OCI-LY3 (cell line): Measurements from ENCODE around the gene LHPP.

Source experiments
- EZH2phosphoT487 ChIP-seq: fragments of 200-600 bp; shearing (Covaris generic); IDR thresholded peaks from 2 replicates; pipeline ENCODE4 v1.6.1; 2018; ENCODE audit warnings: antibody characterized with exemption, mixed run types, low read depth
- TF ChIP-seq, protein P1 (sequence below): fragments of 200-600, 300-600 bp; sonication (generic); IDR thresholded peaks from 2 replicates; pipeline ENCODE4 v1.5.1; 2014; ENCODE audit warnings: antibody characterized with exemption, low read length, low read depth

DNA sequence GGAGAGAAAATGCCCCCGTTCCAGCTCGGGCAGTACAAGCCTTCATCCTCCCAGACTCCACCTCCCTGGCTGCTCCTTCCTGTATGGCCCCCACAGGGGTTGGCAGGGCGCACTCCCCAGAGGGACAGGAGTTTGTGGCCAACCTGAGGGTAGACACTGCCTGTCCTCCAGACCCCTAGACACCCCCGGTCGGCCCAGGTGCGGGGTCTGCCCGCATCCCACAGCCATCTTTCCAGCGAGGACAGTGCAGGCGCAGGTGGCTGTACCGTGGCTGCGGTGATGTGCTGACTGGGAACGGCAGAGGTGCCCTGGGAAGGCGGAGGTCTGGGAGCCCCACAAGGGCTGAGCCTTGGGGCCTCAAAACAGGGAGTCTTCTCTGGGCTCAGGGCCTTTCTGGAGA, 81.5 kb downstream of the LHPP start:
- TF ChIP-seq, protein P1, sequence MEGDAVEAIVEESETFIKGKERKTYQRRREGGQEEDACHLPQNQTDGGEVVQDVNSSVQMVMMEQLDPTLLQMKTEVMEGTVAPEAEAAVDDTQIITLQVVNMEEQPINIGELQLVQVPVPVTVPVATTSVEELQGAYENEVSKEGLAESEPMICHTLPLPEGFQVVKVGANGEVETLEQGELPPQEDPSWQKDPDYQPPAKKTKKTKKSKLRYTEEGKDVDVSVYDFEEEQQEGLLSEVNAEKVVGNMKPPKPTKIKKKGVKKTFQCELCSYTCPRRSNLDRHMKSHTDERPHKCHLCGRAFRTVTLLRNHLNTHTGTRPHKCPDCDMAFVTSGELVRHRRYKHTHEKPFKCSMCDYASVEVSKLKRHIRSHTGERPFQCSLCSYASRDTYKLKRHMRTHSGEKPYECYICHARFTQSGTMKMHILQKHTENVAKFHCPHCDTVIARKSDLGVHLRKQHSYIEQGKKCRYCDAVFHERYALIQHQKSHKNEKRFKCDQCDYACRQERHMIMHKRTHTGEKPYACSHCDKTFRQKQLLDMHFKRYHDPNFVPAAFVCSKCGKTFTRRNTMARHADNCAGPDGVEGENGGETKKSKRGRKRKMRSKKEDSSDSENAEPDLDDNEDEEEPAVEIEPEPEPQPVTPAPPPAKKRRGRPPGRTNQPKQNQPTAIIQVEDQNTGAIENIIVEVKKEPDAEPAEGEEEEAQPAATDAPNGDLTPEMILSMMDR: no peak
- no peak for TF ChIP-seq EZH2phosphoT487
